Calu3 (cell line): ENCODE data around the gene TBL1X. TPM values are rescaled to one million over a fixed set of nuclear protein-coding genes. Genes with fewer than 3 reads are reported as not detected.

Experiments used
- BruUV-seq: library from RNA; stranded (reverse); fragments of 400-500 nt; replicated peaks from 2 replicates; lab custom pipeline; 2021; lab: Mats Ljungman, UMichigan
- CTCF ChIA-PET: fragments of 300-600 bp; sonication (Branson Sonifier 250); formaldehyde crosslinking; loops from one replicate; lab custom pipeline; 2022; ENCODE audit warnings: antibody characterized with exemption; lab: Charles Lee
- DNase-seq: peaks from one replicate; pipeline ENCODE4 v3.0.0; 2022
- H3K27ac Mint-ChIP-seq: one replicate; pipeline ENCODE4 v1.8.0; 2022; ENCODE audit warnings: mixed read lengths; ENCODE audit not compliant: unreplicated experiment
- H3K27me3 Mint-ChIP-seq: one replicate; pipeline ENCODE4 v1.8.0; 2022; ENCODE audit warnings: mixed read lengths; ENCODE audit not compliant: unreplicated experiment
- H3K36me3 Mint-ChIP-seq: one replicate; pipeline ENCODE4 v1.8.0; 2022; ENCODE audit warnings: mild to moderate bottlenecking, moderate library complexity, mixed read lengths; ENCODE audit not compliant: insufficient read depth, unreplicated experiment
- H3K4me1 Mint-ChIP-seq: one replicate; pipeline ENCODE4 v1.8.0; 2022; ENCODE audit warnings: mild to moderate bottlenecking, low read depth, mixed read lengths; ENCODE audit not compliant: unreplicated experiment
- H3K4me3 Mint-ChIP-seq: one replicate; pipeline ENCODE4 v1.8.0; 2022; ENCODE audit warnings: mild to moderate bottlenecking, low read depth, moderate library complexity, mixed read lengths; ENCODE audit not compliant: unreplicated experiment
- H3K9me3 Mint-ChIP-seq: one replicate; pipeline ENCODE4 v1.8.0; 2022; ENCODE audit warnings: low read depth, mixed read lengths; ENCODE audit not compliant: unreplicated experiment
- CTCF ChIP-seq: fragments of 200-600 bp; IDR thresholded peaks from one replicate; pipeline ENCODE4 v1.8.0; 2022; ENCODE audit warnings: antibody characterized with exemption; ENCODE audit not compliant: unreplicated experiment
- intact Hi-C: fragments of 100-400 bp; cut with micrococcal nuclease; formaldehyde crosslinking; loops from one replicate; pipeline ENCODE4 v1.10.0; 2022; ENCODE audit not compliant: unreplicated experiment
- total RNA-seq: library from RNA; stranded (reverse); gene quantifications from 2 replicates; pipeline ENCODE4 v1.2.3, GENCODE V29; 2022

Gene TBL1X
- total RNA-seq, 1 experiment from 2014 or later: 25.0 TPM

- TSS peak; percentile 33 for BruUV-seq
- Mint-ChIP-seq H3K27ac (peak overlapping the region; percentile 44), H3K4me3 (peak overlapping the region; percentile 67), H3K4me1 (peaks cover 33% of the 10 kb centered on the region), H3K36me3 (peaks cover 34% of the 10 kb centered on the region), H3K9me3 (no peaks in the 10 kb centered on the region), H3K27me3 (no peaks in the 10 kb centered on the region)
- intact Hi-C loops: loop anchor here (10.0 kb wide), 1 partner anchor 622 kb away; no protein-coding TSS in a partner anchor
- TF ChIP-seq CTCF: no peak
- no peak for DNase-seq
- CTCF ChIA-PET: no interaction called here
Measured at GRCh38 chrX:9466736-9467135, 1.9 kb downstream of the TBL1X start.

GRCh38 chrX:9467146-9467545, 2.3 kb downstream of the TBL1X start:
- H3K4me1 Mint-ChIP-seq: peaks cover 29% of the 10 kb centered on the region
- H3K9me3 Mint-ChIP-seq: no peaks in the 10 kb centered on the region
- peak overlapping the region; percentile 67 for H3K4me3 Mint-ChIP-seq
- H3K27ac Mint-ChIP-seq: no peak overlapping the region
- intact Hi-C loops: loop anchor here (10.0 kb wide), 1 partner anchor 622 kb away; no protein-coding TSS in a partner anchor
- no peaks in the 10 kb centered on the region for H3K27me3 Mint-ChIP-seq
- CTCF ChIA-PET: no interaction called here
- BruUV-seq: no TSS peak
- TF ChIP-seq CTCF: no peak
- DNase-seq: no peak
- peaks cover 34% of the 10 kb centered on the region for H3K36me3 Mint-ChIP-seq

DNA sequence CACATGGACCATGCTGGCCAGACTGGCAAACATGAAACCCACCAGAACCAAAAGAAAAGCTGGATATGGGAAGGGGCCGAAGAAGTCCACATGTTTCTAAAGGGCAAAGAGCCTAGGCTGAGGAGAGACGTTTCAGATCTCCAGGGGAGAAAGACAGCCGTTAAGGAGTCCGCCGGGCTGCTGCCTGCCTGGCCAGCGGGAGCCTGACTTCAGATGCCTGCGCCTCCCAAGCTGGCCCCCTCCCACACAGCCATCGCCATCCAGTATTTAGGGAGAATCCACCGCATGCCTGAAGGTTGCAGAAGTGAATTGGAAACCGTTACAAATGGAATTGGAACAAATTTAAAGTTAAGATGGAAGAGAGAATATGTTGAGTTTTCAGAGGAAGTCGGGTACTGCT, 2.9 kb downstream of the TBL1X start:
- peaks cover 23% of the 10 kb centered on the region for H3K4me1 Mint-ChIP-seq
- no TSS peak for BruUV-seq
- H3K36me3 Mint-ChIP-seq: peaks cover 33% of the 10 kb centered on the region
- H3K9me3 Mint-ChIP-seq: no peaks in the 10 kb centered on the region
- H3K4me3 Mint-ChIP-seq: peak overlapping the region; percentile 7
- CTCF ChIA-PET: no interaction called here
- DNase-seq: no peak
- H3K27ac Mint-ChIP-seq: no peak overlapping the region
- intact Hi-C loops: loop anchor here (10.0 kb wide), 1 partner anchor 623 kb away; no protein-coding TSS in a partner anchor
- TF ChIP-seq CTCF: no peak
- no peaks in the 10 kb centered on the region for H3K27me3 Mint-ChIP-seq

GRCh38 chrX:9471571-9471985, 6.7 kb downstream of the TBL1X start:
- Mint-ChIP-seq H3K9me3 (no peaks in the 10 kb centered on the region), H3K27me3 (no peaks in the 10 kb centered on the region), H3K4me1 (peaks cover 13% of the 10 kb centered on the region), H3K36me3 (peaks cover 5% of the 10 kb centered on the region), H3K27ac (no peak overlapping the region), H3K4me3 (no peak overlapping the region)
- BruUV-seq: no TSS peak
- no peak for TF ChIP-seq CTCF
- intact Hi-C loops: no loop called here
- CTCF ChIA-PET: no interaction called here
- DNase-seq: no peak
